Measurements from ENCODE around the gene USP44. TPM values are rescaled to one million over a fixed set of nuclear protein-coding genes. Genes with fewer than 3 reads are reported as not detected.

Gene USP44
- total RNA-seq, 1 experiment from 2014 or later, result not detected

DNA sequence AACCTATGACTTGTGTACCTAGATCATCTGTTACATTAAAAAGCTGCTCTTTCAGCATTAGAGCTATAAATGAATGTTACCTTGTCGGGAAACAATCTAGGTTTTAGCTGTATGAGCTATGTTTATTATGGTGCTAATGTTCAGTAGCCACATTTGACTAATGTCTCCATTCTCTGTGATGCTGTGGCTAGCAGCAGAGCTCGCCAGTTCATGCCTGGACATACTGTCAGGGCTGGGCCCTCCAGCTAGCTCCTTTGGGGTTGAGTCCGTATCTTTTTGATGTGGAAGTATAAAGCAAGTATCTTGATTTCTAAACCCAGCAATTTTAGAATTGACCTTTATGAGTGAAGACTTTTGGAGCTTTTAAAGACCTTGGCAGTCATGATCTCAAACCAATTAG is 36.1 kb downstream of the USP44 start:
- H3K27me3 ChIP-seq (ENCODE audit: low read length), result no peaks in the 10 kb centered on the region
- H3K27ac ChIP-seq (ENCODE audit: low read length), result no peak overlapping the region
- no peak overlapping the region for H3K4me2 ChIP-seq (ENCODE audit: low read length)
- no peak overlapping the region for H3K9ac ChIP-seq (ENCODE audit: low read length)
- ATAC-seq, result no peak
- H3K79me2 ChIP-seq (ENCODE audit: low read length), result no peaks in the 10 kb centered on the region
- POLR2A ChIA-PET (ENCODE audit: unreplicated experiment), result interaction anchor here (0.5 kb wide), 1 partner anchor 382 kb away, joined by 6 read pairs; no protein-coding TSS in a partner anchor
- CTCF ChIA-PET, result no interaction called here
- H2AFZ ChIP-seq (ENCODE audit: low read length), result no peak overlapping the region
- no peaks in the 10 kb centered on the region for H4K20me1 ChIP-seq (ENCODE audit: low read length)
- TF ChIP-seq, protein P1, sequence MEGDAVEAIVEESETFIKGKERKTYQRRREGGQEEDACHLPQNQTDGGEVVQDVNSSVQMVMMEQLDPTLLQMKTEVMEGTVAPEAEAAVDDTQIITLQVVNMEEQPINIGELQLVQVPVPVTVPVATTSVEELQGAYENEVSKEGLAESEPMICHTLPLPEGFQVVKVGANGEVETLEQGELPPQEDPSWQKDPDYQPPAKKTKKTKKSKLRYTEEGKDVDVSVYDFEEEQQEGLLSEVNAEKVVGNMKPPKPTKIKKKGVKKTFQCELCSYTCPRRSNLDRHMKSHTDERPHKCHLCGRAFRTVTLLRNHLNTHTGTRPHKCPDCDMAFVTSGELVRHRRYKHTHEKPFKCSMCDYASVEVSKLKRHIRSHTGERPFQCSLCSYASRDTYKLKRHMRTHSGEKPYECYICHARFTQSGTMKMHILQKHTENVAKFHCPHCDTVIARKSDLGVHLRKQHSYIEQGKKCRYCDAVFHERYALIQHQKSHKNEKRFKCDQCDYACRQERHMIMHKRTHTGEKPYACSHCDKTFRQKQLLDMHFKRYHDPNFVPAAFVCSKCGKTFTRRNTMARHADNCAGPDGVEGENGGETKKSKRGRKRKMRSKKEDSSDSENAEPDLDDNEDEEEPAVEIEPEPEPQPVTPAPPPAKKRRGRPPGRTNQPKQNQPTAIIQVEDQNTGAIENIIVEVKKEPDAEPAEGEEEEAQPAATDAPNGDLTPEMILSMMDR (conservative IDR thresholded peaks at IDR 0.05; ENCODE audit: low read depth, low read length), result no peak
- TF ChIP-seq EZH2phosphoT487 (IDR thresholded peaks at IDR 0.05; ENCODE audit: borderline replicate concordance, low read length) (no peak), EZH2 (IDR thresholded peaks at IDR 0.05; ENCODE audit: low read length, unreplicated experiment) (no peak)
- no peaks in the 10 kb centered on the region for H3K9me2 ChIP-seq (replicated peaks; ENCODE audit: low read length)
- intact Hi-C loops (cut with micrococcal nuclease), result no loop called here
- no peak for DNase-seq
- peaks cover 47% of the 10 kb centered on the region for H3K36me3 ChIP-seq (ENCODE audit: low read depth, low read length)
- peaks cover 3% of the 10 kb centered on the region for H3F3A ChIP-seq (ENCODE audit: low read length, unreplicated experiment)
- no TSS peak for BruUV-seq (replicated peaks)
- H3K4me3 ChIP-seq (ENCODE audit: low read length), result no peak overlapping the region
- no peaks in the 10 kb centered on the region for H3K4me1 ChIP-seq (ENCODE audit: insufficient read depth, low read length)
- H3K9me3 ChIP-seq (ENCODE audit: low read length), result no peaks in the 10 kb centered on the region

DNA sequence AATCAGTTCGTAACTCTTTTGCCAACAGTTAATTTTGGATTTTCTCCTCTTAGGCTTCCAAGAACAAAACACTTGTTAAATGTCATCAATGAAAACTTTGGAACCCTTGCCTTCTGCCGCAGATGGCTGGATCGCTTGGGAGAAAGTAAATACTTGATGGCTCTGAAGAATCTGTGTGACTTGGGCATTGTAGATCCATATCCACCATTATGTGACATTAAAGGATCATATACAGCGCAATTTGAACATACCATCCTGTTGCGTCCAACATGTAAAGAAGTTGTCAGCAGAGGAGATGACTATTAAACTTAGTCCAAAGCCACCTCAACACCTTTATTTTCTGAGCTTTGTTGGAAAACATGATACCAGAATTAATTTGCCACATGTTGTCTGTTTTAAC is 37.7 kb downstream of the USP44 start:
- H3K9me3 ChIP-seq (ENCODE audit: low read length), result no peaks in the 10 kb centered on the region
- H3K9me2 ChIP-seq (replicated peaks; ENCODE audit: low read length), result no peaks in the 10 kb centered on the region
- DNase-seq (no peak), ATAC-seq (no peak)
- no TSS peak for BruUV-seq (replicated peaks)
- no peak overlapping the region for H2AFZ ChIP-seq (ENCODE audit: low read length)
- no peak overlapping the region for H3K9ac ChIP-seq (ENCODE audit: low read length)
- no peaks in the 10 kb centered on the region for H3K4me1 ChIP-seq (ENCODE audit: insufficient read depth, low read length)
- TF ChIP-seq, protein P1 (conservative IDR thresholded peaks at IDR 0.05; ENCODE audit: low read depth, low read length), result no peak
- no peak for TF ChIP-seq EZH2phosphoT487 (IDR thresholded peaks at IDR 0.05; ENCODE audit: borderline replicate concordance, low read length)
- no peak overlapping the region for H3K4me2 ChIP-seq (ENCODE audit: low read length)
- H3K4me3 ChIP-seq (ENCODE audit: low read length), result no peak overlapping the region
- H3F3A ChIP-seq (ENCODE audit: low read length, unreplicated experiment), result peaks cover 3% of the 10 kb centered on the region
- no peaks in the 10 kb centered on the region for H4K20me1 ChIP-seq (ENCODE audit: low read length)
- POLR2A ChIA-PET (ENCODE audit: unreplicated experiment), result no interaction called here
- H3K27ac ChIP-seq (ENCODE audit: low read length), result no peak overlapping the region
- CTCF ChIA-PET, result no interaction called here
- H3K36me3 ChIP-seq (ENCODE audit: low read depth, low read length), result peaks cover 53% of the 10 kb centered on the region
- intact Hi-C loops (cut with micrococcal nuclease), result no loop called here
- H3K27me3 ChIP-seq (ENCODE audit: low read length), result no peaks in the 10 kb centered on the region
- no peaks in the 10 kb centered on the region for H3K79me2 ChIP-seq (ENCODE audit: low read length)

DNA sequence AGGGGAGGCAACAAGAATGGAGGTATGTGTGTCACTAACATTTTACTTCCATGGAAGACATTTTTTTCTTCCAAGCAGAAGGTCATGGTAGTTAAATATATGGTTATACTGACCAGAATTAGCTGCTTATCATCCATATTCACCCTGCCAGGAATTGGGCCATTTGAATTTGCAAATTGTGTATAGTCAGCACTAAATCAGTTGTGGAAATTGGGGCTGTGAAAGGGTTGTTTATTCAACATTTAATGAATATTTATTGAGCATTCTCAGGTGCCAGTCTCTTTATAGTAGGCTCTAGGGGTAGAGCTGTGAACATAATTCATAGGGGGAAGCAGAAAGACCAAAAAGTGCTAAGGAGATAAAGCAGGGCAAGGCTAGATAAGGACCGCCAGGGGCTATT is 39.3 kb downstream of the USP44 start:
- Histone ChIP-seq H3K9ac (ENCODE audit: low read length) (no peak overlapping the region), H3K9me2 (replicated peaks; ENCODE audit: low read length) (no peaks in the 10 kb centered on the region), H4K20me1 (ENCODE audit: low read length) (no peaks in the 10 kb centered on the region), H3K4me3 (ENCODE audit: low read length) (no peak overlapping the region), H3K27ac (ENCODE audit: low read length) (no peak overlapping the region), H2AFZ (ENCODE audit: low read length) (no peak overlapping the region), H3F3A (ENCODE audit: low read length, unreplicated experiment) (peaks cover under 1% of the 10 kb centered on the region), H3K4me2 (ENCODE audit: low read length) (no peak overlapping the region), H3K9me3 (ENCODE audit: low read length) (no peaks in the 10 kb centered on the region), H3K36me3 (ENCODE audit: low read depth, low read length) (peaks cover 62% of the 10 kb centered on the region), H3K4me1 (ENCODE audit: insufficient read depth, low read length) (no peaks in the 10 kb centered on the region), H3K27me3 (ENCODE audit: low read length) (no peaks in the 10 kb centered on the region), H3K79me2 (ENCODE audit: low read length) (no peaks in the 10 kb centered on the region)
- no TSS peak for BruUV-seq (replicated peaks)
- ATAC-seq, result no peak
- DNase-seq, result no peak
- CTCF ChIA-PET, result no interaction called here
- TF ChIP-seq, protein P1 (conservative IDR thresholded peaks at IDR 0.05; ENCODE audit: low read depth, low read length), result no peak
- TF ChIP-seq EZH2phosphoT487 (IDR thresholded peaks at IDR 0.05; ENCODE audit: borderline replicate concordance, low read length) (no peak), EZH2 (IDR thresholded peaks at IDR 0.05; ENCODE audit: low read length, unreplicated experiment) (no peak)
- intact Hi-C loops (cut with micrococcal nuclease), result no loop called here
- POLR2A ChIA-PET (ENCODE audit: unreplicated experiment), result no interaction called here

Data from PC-3 (cell line).